ENCODE measurements around the gene SCML1. TPM values are rescaled to one million over a fixed set of nuclear protein-coding genes. Genes with fewer than 3 reads are reported as not detected.

Gene SCML1
- total and polyA plus RNA-seq, 2 of the 8 experiments (the other 6 are each of a cell fraction or from before 2014, with no cell fraction given), result 2.2 to 2.5 TPM

DNA sequence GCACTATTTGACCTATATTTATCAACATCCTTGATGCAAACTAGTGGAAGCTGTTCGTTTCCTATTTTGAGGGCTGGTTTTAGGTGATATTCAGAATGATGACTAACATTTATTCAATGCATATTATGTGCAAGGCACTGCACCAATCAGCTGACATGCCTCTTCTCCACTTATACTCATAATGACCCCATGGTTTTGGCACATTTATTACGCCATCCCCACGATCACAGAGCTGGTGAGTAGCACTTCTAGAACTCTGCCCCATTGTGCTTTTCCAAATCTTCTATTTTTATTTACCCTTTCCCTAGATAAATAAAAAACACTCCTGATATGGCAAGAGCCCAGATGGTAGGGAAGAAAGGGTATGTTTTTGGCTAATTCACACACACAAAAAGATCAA lies 13.1 kb downstream of the SCML1 start:
- ChIA-PET CTCF (ENCODE audit: partially characterized antibody) (interaction anchor here (0.8 to 1.0 kb wide), 2 partner anchors 29 to 66 kb away, joined by 3 to 4 read pairs; no protein-coding TSS in a partner anchor), POLR2A (ENCODE audit: partially characterized antibody) (no interaction called here)
- Histone ChIP-seq H3K4me2 (ENCODE audit: insufficient read depth in 1 of 2, low read depth in 2 of 2, low read length in 2 of 2) (no peak overlapping the region), H3K27me3 (replicated peaks in 1 of 4; ENCODE audit: control insufficient read depth in 3 of 4, extremely low read depth in 1 of 4, insufficient read depth in 3 of 4, low read length in 3 of 4) (no peaks in the 10 kb centered on the region), H3K9me3 (ENCODE audit: insufficient read depth in 2 of 2, low read depth in 1 of 2, low read length in 1 of 2) (no peaks in the 10 kb centered on the region), H4K20me1 (replicated peaks in 1 of 2; ENCODE audit: control insufficient read depth in 1 of 2, insufficient read depth in 2 of 2, low read length in 2 of 2) (no peaks in the 10 kb centered on the region), H2BK12ac (ENCODE audit: low read depth, low read length) (no peak overlapping the region), H2BK5ac (ENCODE audit: low read depth, low read length) (no peak overlapping the region), H3K18ac (ENCODE audit: extremely low read depth, low read length) (no peak overlapping the region), H4K8ac (ENCODE audit: extremely low read depth, insufficient read depth, low read length) (no peak overlapping the region), H3K4ac (replicated peaks; ENCODE audit: insufficient read length, low read depth, low read length) (no peak overlapping the region), H3K27ac (ENCODE audit: low read depth, low read length) (no peak overlapping the region), H2BK120ac (replicated peaks; ENCODE audit: low read depth, low read length) (no peak overlapping the region), H3K56ac (replicated peaks; ENCODE audit: insufficient read length, low read depth, low read length) (no peak overlapping the region), H4K5ac (ENCODE audit: insufficient read length, low read depth, low read length) (no peak overlapping the region), H3K36me3 (ENCODE audit: control insufficient read depth in 2 of 4, insufficient read depth in 4 of 4, low read length in 3 of 4) (no peaks in the 10 kb centered on the region), H3K4me3 (ENCODE audit: extremely low read depth in 1 of 4, insufficient read depth in 2 of 4, low read depth in 3 of 4, low read length in 4 of 4) (no peak overlapping the region), H2BK20ac (ENCODE audit: low read length) (no peak overlapping the region), H3K9ac (replicated peaks in 1 of 4; ENCODE audit: extremely low read depth in 1 of 4, low read depth in 3 of 4, low read length in 3 of 4) (no peak overlapping the region), H2AFZ (ENCODE audit: low read length) (no peak overlapping the region), H3K4me1 (replicated peaks in 1 of 4; ENCODE audit: control insufficient read depth in 3 of 4, insufficient read depth in 4 of 4, low read length in 3 of 4) (no peaks in the 10 kb centered on the region), H3K79me1 (ENCODE audit: low read depth, low read length) (no peaks in the 10 kb centered on the region), H3K14ac (ENCODE audit: insufficient read length) (no peak overlapping the region), H2BK15ac (ENCODE audit: low read length) (no peak overlapping the region), H4K91ac (replicated peaks; ENCODE audit: insufficient read length, low read length) (no peak overlapping the region), H3K23ac (ENCODE audit: insufficient read length) (no peak overlapping the region), H3K23me2 (ENCODE audit: low read depth, low read length) (no peaks in the 10 kb centered on the region), H3K79me2 (ENCODE audit: control insufficient read depth in 1 of 2, insufficient read depth in 2 of 2, low read length in 2 of 2) (no peaks in the 10 kb centered on the region), H2AK5ac (ENCODE audit: low read depth, low read length) (no peak overlapping the region)
- FAIRE-seq (no peak), DNase-seq (ENCODE audit: low read depth in 1 of 2, low spot score in 2 of 2) (no peak)
- WGBS, 2 experiments (ENCODE audit: extremely low coverage in 1 of 2, insufficient coverage in 1 of 2, insufficient read length in 1 of 2, insufficient replicate concordance in 2 of 2, low coverage in 1 of 2, low lambda C conversion rate in 2 of 2, missing lambda C conversion rate in 1 of 2), result 81% methylated on average over 3 of the region's 3 CpGs; no CpG with 5 or more reads in 1 of the 2 experiments
- TF ChIP-seq KDM5A (IDR thresholded peaks at IDR 0.05; ENCODE audit: low read length) (no peak), CTBP2 (IDR thresholded peaks at IDR 0.05; ENCODE audit: borderline replicate concordance, insufficient read depth, insufficient read length, low read length) (no peak), POU5F1 (IDR thresholded peaks at IDR 0.05; ENCODE audit: low read depth, low read length) (no peak), SP4 (IDR thresholded peaks at IDR 0.05; ENCODE audit: low read length) (no peak), CREB1 (IDR thresholded peaks at IDR 0.05) (no peak), MAFK (IDR thresholded peaks at IDR 0.05; ENCODE audit: low read depth, low read length) (no peak), NANOG (IDR thresholded peaks at IDR 0.05; ENCODE audit: insufficient read depth, low read depth, low read length, poor library complexity, severe bottlenecking) (no peak), TEAD4 (IDR thresholded peaks at IDR 0.05; ENCODE audit: low read depth, low read length) (no peak), SIRT6 (IDR thresholded peaks at IDR 0.05; ENCODE audit: low read length) (no peak), SRF (IDR thresholded peaks at IDR 0.05; ENCODE audit: low read depth, low read length) (no peak), FOSL1 (IDR thresholded peaks at IDR 0.05; ENCODE audit: insufficient read depth, low read depth, low read length) (no peak)
- TF ChIP-seq, protein P1, sequence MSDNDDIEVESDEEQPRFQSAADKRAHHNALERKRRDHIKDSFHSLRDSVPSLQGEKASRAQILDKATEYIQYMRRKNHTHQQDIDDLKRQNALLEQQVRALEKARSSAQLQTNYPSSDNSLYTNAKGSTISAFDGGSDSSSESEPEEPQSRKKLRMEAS (IDR thresholded peaks at IDR 0.05), result no peak
- TF ChIP-seq, protein P2, sequence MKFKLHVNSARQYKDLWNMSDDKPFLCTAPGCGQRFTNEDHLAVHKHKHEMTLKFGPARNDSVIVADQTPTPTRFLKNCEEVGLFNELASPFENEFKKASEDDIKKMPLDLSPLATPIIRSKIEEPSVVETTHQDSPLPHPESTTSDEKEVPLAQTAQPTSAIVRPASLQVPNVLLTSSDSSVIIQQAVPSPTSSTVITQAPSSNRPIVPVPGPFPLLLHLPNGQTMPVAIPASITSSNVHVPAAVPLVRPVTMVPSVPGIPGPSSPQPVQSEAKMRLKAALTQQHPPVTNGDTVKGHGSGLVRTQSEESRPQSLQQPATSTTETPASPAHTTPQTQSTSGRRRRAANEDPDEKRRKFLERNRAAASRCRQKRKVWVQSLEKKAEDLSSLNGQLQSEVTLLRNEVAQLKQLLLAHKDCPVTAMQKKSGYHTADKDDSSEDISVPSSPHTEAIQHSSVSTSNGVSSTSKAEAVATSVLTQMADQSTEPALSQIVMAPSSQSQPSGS (IDR thresholded peaks at IDR 0.05; ENCODE audit: low read length), result no peak
